Measurements from ENCODE around the gene TRPV4.

GRCh38 chr12:109818905-109819500, 14.2 kb downstream of the TRPV4 start:
- no peak for TF ChIP-seq ZNF768 (tag by site-specific recombination; IDR thresholded peaks at IDR 0.05)
- no peak for TF ChIP-seq CTCF (tag by site-specific recombination; IDR thresholded peaks at IDR 0.05)
- no peak for TF ChIP-seq ZXDB (tag by site-specific recombination; IDR thresholded peaks at IDR 0.05)
- peak; percentile 71 for TF ChIP-seq ZNF600 (tag by site-specific recombination; IDR thresholded peaks at IDR 0.05)
- no peak for TF ChIP-seq ZNF121 (tag by site-specific recombination; IDR thresholded peaks at IDR 0.05)
- TF ChIP-seq ZNF391 (tag by site-specific recombination; IDR thresholded peaks at IDR 0.05; ENCODE audit: borderline replicate concordance, low read depth) = no peak
- TF ChIP-seq ZNF510 (tag by site-specific recombination; IDR thresholded peaks at IDR 0.05; ENCODE audit: insufficient replicate concordance) = no peak
- TF ChIP-seq, protein P1, sequence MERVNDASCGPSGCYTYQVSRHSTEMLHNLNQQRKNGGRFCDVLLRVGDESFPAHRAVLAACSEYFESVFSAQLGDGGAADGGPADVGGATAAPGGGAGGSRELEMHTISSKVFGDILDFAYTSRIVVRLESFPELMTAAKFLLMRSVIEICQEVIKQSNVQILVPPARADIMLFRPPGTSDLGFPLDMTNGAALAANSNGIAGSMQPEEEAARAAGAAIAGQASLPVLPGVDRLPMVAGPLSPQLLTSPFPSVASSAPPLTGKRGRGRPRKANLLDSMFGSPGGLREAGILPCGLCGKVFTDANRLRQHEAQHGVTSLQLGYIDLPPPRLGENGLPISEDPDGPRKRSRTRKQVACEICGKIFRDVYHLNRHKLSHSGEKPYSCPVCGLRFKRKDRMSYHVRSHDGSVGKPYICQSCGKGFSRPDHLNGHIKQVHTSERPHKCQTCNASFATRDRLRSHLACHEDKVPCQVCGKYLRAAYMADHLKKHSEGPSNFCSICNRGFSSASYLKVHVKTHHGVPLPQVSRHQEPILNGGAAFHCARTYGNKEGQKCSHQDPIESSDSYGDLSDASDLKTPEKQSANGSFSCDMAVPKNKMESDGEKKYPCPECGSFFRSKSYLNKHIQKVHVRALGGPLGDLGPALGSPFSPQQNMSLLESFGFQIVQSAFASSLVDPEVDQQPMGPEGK (tag by site-specific recombination; IDR thresholded peaks at IDR 0.05) = no peak
- TF ChIP-seq ZNF792 (tag by site-specific recombination; IDR thresholded peaks at IDR 0.05) = no peak
- TF ChIP-seq SALL2 (tag by site-specific recombination; IDR thresholded peaks at IDR 0.05; ENCODE audit: borderline replicate concordance) = no peak
- TF ChIP-seq, protein P2, sequence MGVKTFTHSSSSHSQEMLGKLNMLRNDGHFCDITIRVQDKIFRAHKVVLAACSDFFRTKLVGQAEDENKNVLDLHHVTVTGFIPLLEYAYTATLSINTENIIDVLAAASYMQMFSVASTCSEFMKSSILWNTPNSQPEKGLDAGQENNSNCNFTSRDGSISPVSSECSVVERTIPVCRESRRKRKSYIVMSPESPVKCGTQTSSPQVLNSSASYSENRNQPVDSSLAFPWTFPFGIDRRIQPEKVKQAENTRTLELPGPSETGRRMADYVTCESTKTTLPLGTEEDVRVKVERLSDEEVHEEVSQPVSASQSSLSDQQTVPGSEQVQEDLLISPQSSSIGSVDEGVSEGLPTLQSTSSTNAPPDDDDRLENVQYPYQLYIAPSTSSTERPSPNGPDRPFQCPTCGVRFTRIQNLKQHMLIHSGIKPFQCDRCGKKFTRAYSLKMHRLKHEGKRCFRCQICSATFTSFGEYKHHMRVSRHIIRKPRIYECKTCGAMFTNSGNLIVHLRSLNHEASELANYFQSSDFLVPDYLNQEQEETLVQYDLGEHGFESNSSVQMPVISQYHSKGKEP (tag by site-specific recombination; IDR thresholded peaks at IDR 0.05) = no peak
- no peak for TF ChIP-seq BCL11B (tag by site-specific recombination; IDR thresholded peaks at IDR 0.05; ENCODE audit: low read depth)
- no peak for TF ChIP-seq ZNF76 (tag by site-specific recombination; IDR thresholded peaks at IDR 0.05; ENCODE audit: borderline replicate concordance, low read depth)
